Activated CD8-positive, alpha-beta T cell treated with anti-CD3 and anti-CD28 coated beads, Interleukin-2, amount 10 ng/mL, durations not matched to agents 7 days and 5 days (primary cell): Measurements from ENCODE around the gene PASK. TPM values are rescaled to one million over a fixed set of nuclear protein-coding genes. Genes with fewer than 3 reads are reported as not detected.

Experiments used
- ATAC-seq: fragments of 150-1000 bp; cut with Tn5 transposase; one replicate; pipeline ENCODE4 v1.10.0; 2021; ENCODE audit warnings: moderate library complexity
- CTCF ChIA-PET: fragments of 350-600 bp; sonication (Branson Sonifier 250); formaldehyde crosslinking; loops from one replicate; lab custom pipeline; 2021; ENCODE audit warnings: antibody characterized with exemption; lab: Charles Lee
- POLR2A ChIA-PET: fragments of 350-600 bp; sonication (Branson Sonifier 250); formaldehyde crosslinking; loops from one replicate; lab custom pipeline; 2021; ENCODE audit warnings: antibody characterized with exemption; lab: Charles Lee
- DNase-seq: peaks from one replicate; pipeline ENCODE4 v3.0.0-alpha.2; 2020
- H3K27ac Mint-ChIP-seq: one replicate; pipeline ENCODE4 v1.8.0; 2021; ENCODE audit warnings: mild to moderate bottlenecking, mixed read lengths
- H3K27me3 Mint-ChIP-seq: one replicate; pipeline ENCODE4 v1.8.0; 2021; ENCODE audit warnings: low read depth, mixed read lengths
- H3K36me3 Mint-ChIP-seq: one replicate; pipeline ENCODE4 v1.8.0; 2021; ENCODE audit warnings: low read depth, mixed read lengths
- H3K4me1 Mint-ChIP-seq: one replicate; pipeline ENCODE4 v1.8.0; 2021; ENCODE audit warnings: low read depth, mixed read lengths
- H3K4me3 Mint-ChIP-seq: one replicate; pipeline ENCODE4 v1.8.0; 2021; ENCODE audit warnings: mild to moderate bottlenecking, mixed read lengths
- H3K9me3 Mint-ChIP-seq: one replicate; pipeline ENCODE4 v1.8.0; 2022; ENCODE audit warnings: mixed read lengths; ENCODE audit not compliant: insufficient read depth
- total RNA-seq, 2 experiments: library from RNA; stranded (reverse); gene quantifications; one replicate each; pipeline ENCODE4 v1.2.3, GENCODE V29; 2021

PASK gene
- total RNA-seq, 2 experiments from 2014 or later: 46.7 to 52.4 TPM

GRCh38 chr2:241083091-241083415, 66.2 kb downstream of the PASK start:
- H3K9me3 Mint-ChIP-seq: no peaks in the 10 kb centered on the region
- DNase-seq (no peak), ATAC-seq (no peak)
- ChIA-PET CTCF (no interaction called here), POLR2A (no interaction called here)
- H3K36me3 Mint-ChIP-seq: peaks cover 20% of the 10 kb centered on the region
- H3K4me3 Mint-ChIP-seq: no peak overlapping the region
- no peak overlapping the region for H3K27ac Mint-ChIP-seq
- H3K4me1 Mint-ChIP-seq: no peaks in the 10 kb centered on the region
- no peaks in the 10 kb centered on the region for H3K27me3 Mint-ChIP-seq

- DNase-seq: no peak
- Mint-ChIP-seq H3K27ac (no peak overlapping the region), H3K9me3 (no peaks in the 10 kb centered on the region), H3K4me3 (no peak overlapping the region), H3K27me3 (no peaks in the 10 kb centered on the region), H3K36me3 (peaks cover 16% of the 10 kb centered on the region), H3K4me1 (no peaks in the 10 kb centered on the region)
- ATAC-seq: no peak
- ChIA-PET CTCF (no interaction called here), POLR2A (interaction anchor here (1.2 kb wide), 1 partner anchor 20 kb away, joined by 3 read pairs; the partner anchor contains the start of gene MTERF4)
Measured at GRCh38 chr2:241082341-241083090, 66.8 kb downstream of the PASK start.

GRCh38 chr2:241081643-241082340, 67.5 kb downstream of the PASK start:
- ChIA-PET CTCF (no interaction called here), POLR2A (interaction anchor here (1.2 kb wide), 1 partner anchor 20 kb away, joined by 3 read pairs; the partner anchor contains the start of gene MTERF4)
- no peaks in the 10 kb centered on the region for H3K9me3 Mint-ChIP-seq
- no peaks in the 10 kb centered on the region for H3K4me1 Mint-ChIP-seq
- DNase-seq: no peak
- H3K27me3 Mint-ChIP-seq: no peaks in the 10 kb centered on the region
- ATAC-seq: no peak
- H3K4me3 Mint-ChIP-seq: no peak overlapping the region
- peaks cover 14% of the 10 kb centered on the region for H3K36me3 Mint-ChIP-seq
- no peak overlapping the region for H3K27ac Mint-ChIP-seq

GRCh38 chr2:241081190-241081642, 68.1 kb downstream of the PASK start:
- no peaks in the 10 kb centered on the region for H3K9me3 Mint-ChIP-seq
- H3K27me3 Mint-ChIP-seq: no peaks in the 10 kb centered on the region
- H3K36me3 Mint-ChIP-seq: peaks cover 9% of the 10 kb centered on the region
- DNase-seq: no peak
- H3K4me3 Mint-ChIP-seq: no peak overlapping the region
- no peak overlapping the region for H3K27ac Mint-ChIP-seq
- POLR2A ChIA-PET: interaction anchor here (1.2 kb wide), 1 partner anchor 21 kb away, joined by 3 read pairs; the partner anchor contains the start of gene MTERF4
- CTCF ChIA-PET: no interaction called here
- no peak for ATAC-seq
- H3K4me1 Mint-ChIP-seq: no peaks in the 10 kb centered on the region

GRCh38 chr2:241080405-241081189, 68.7 kb downstream of the PASK start:
- H3K36me3 Mint-ChIP-seq: peaks cover 6% of the 10 kb centered on the region
- H3K4me3 Mint-ChIP-seq: no peak overlapping the region
- H3K9me3 Mint-ChIP-seq: no peaks in the 10 kb centered on the region
- CTCF ChIA-PET: no interaction called here
- H3K27me3 Mint-ChIP-seq: no peaks in the 10 kb centered on the region
- H3K4me1 Mint-ChIP-seq: no peaks in the 10 kb centered on the region
- DNase-seq: no peak
- no peak overlapping the region for H3K27ac Mint-ChIP-seq
- POLR2A ChIA-PET: no interaction called here
- no peak for ATAC-seq

GRCh38 chr2:241074901-241075540, 74.3 kb downstream of the PASK start:
- H3K9me3 Mint-ChIP-seq: no peaks in the 10 kb centered on the region
- no peak overlapping the region for H3K4me3 Mint-ChIP-seq
- no peaks in the 10 kb centered on the region for H3K4me1 Mint-ChIP-seq
- no peaks in the 10 kb centered on the region for H3K36me3 Mint-ChIP-seq
- H3K27ac Mint-ChIP-seq: no peak overlapping the region
- DNase-seq (no peak), ATAC-seq (no peak)
- ChIA-PET CTCF (no interaction called here), POLR2A (no interaction called here)
- H3K27me3 Mint-ChIP-seq: no peaks in the 10 kb centered on the region

GRCh38 chr2:241074065-241074818, 75.0 kb downstream of the PASK start:
- H3K27me3 Mint-ChIP-seq: no peaks in the 10 kb centered on the region
- ChIA-PET CTCF (interaction anchor here (0.6 kb wide), 1 partner anchor 585 kb away, joined by 3 read pairs; no protein-coding TSS in a partner anchor), POLR2A (no interaction called here)
- ATAC-seq: no peak
- DNase-seq: no peak
- H3K27ac Mint-ChIP-seq: no peak overlapping the region
- no peaks in the 10 kb centered on the region for H3K9me3 Mint-ChIP-seq
- H3K4me1 Mint-ChIP-seq: no peaks in the 10 kb centered on the region
- H3K4me3 Mint-ChIP-seq: no peak overlapping the region
- H3K36me3 Mint-ChIP-seq: no peaks in the 10 kb centered on the region

- POLR2A ChIA-PET: no interaction called here
- H3K27ac Mint-ChIP-seq: no peak overlapping the region
Measured at GRCh38 chr2:241073166-241074064, 75.9 kb downstream of the PASK start.

GRCh38 chr2:241072553-241073165, 76.6 kb downstream of the PASK start:
- POLR2A ChIA-PET: no interaction called here

More at GRCh38 chr2:241073166-241074064, 75.9 kb downstream of the PASK start:
- CTCF ChIA-PET: interaction anchor here (0.6 kb wide), 1 partner anchor 586 kb away, joined by 3 read pairs; no protein-coding TSS in a partner anchor
- no peaks in the 10 kb centered on the region for H3K4me1 Mint-ChIP-seq
- no peaks in the 10 kb centered on the region for H3K9me3 Mint-ChIP-seq
- H3K4me3 Mint-ChIP-seq: no peak overlapping the region
- DNase-seq (no peak), ATAC-seq (no peak)
- H3K27me3 Mint-ChIP-seq: no peaks in the 10 kb centered on the region
- no peaks in the 10 kb centered on the region for H3K36me3 Mint-ChIP-seq

GRCh38 chr2:241072151-241072550, 77.1 kb downstream of the PASK start:
- no peak overlapping the region for H3K27ac Mint-ChIP-seq
- ChIA-PET CTCF (no interaction called here), POLR2A (no interaction called here)
- no peak for DNase-seq
- no peaks in the 10 kb centered on the region for H3K9me3 Mint-ChIP-seq
- H3K4me1 Mint-ChIP-seq: no peaks in the 10 kb centered on the region
- H3K4me3 Mint-ChIP-seq: no peak overlapping the region
- H3K27me3 Mint-ChIP-seq: no peaks in the 10 kb centered on the region
- no peak for ATAC-seq
- H3K36me3 Mint-ChIP-seq: no peaks in the 10 kb centered on the region

More at GRCh38 chr2:241072553-241073165, 76.6 kb downstream of the PASK start:
- DNase-seq (no peak), ATAC-seq (no peak)
- Mint-ChIP-seq H3K9me3 (no peaks in the 10 kb centered on the region), H3K4me3 (no peak overlapping the region), H3K4me1 (no peaks in the 10 kb centered on the region), H3K36me3 (no peaks in the 10 kb centered on the region), H3K27me3 (no peaks in the 10 kb centered on the region), H3K27ac (no peak overlapping the region)
- CTCF ChIA-PET: no interaction called here
